PC-3 (cell line): Measurements from ENCODE around the gene RALB.

Experiments used
- CTCF ChIP-seq: fragments of 300-600 bp; sonication (generic); conservative IDR thresholded peaks from 2 replicates; pipeline ENCODE4 v1.5.1; 2017; ENCODE audit warnings: antibody characterized with exemption, low read depth, mild to moderate bottlenecking, low read length
- EZH2phosphoT487 ChIP-seq: fragments of 300-600 bp; sonication (generic); IDR thresholded peaks from 2 replicates; pipeline ENCODE4 v1.6.1; 2018; ENCODE audit warnings: mild to moderate bottlenecking, antibody characterized with exemption, low read length, borderline replicate concordance

- TF ChIP-seq CTCF (no peak), EZH2phosphoT487 (no peak)
Observed at GRCh38 chr2:120299004-120299403, 46.4 kb downstream of the RALB start.
